Ureter (tissue), 1 donor: ENCODE data around the gene ZC3H12A. TPM values are rescaled to one million over a fixed set of nuclear protein-coding genes. Genes with fewer than 3 reads are reported as not detected.

ENCODE experiments used
- DNase-seq: peaks from one replicate; pipeline ENCODE4 v3.0.0-alpha.2; 2020; ENCODE audit warnings: low spot score
- total RNA-seq: library from RNA; stranded (reverse); gene quantifications from one replicate; pipeline ENCODE4 v1.2.4, GENCODE V29; 2023
- donor health status: DM: yes; HTN: yes; CAD: no.

Gene ZC3H12A
- 56.6 TPM for total RNA-seq

DNA sequence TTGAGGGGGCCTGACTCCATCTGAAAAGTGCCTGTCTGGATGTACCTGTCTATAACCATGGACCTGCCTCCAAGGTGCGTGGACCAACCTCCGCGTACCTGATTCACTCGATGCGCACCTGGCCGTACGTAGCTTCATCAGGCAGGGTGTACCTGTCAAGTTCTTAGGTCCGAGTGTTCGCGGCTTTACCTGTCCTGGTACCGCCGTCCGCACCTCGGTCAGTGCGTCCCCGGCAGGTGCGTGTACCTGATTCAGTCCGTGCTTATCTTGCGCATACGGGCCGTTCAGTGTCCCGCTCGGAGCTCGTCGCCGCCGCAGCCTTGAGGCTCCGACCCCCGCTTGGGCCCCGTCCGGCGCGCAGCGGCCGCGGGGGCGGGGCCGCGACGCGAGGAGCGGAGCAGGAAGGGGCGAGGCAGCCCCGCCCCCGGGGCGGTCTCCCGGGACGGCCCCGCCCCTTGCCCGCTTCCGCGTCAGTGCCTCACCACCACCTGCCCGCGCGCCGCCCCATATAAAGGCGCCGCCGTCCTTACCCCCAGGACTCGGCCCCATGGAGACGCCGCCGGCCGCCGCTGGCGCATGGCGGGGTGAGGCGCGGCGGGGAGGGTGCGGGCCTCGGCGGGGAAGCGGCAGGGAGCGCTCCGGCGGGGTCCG lies at the start of gene ZC3H12A:
ZC3H12A (plus strand) TSS at position 535 of the 651 bp plus-strand sequence. CDS start 917 bp downstream, outside the sequence.
- DNase-seq, result peak; percentile 93

DNA sequence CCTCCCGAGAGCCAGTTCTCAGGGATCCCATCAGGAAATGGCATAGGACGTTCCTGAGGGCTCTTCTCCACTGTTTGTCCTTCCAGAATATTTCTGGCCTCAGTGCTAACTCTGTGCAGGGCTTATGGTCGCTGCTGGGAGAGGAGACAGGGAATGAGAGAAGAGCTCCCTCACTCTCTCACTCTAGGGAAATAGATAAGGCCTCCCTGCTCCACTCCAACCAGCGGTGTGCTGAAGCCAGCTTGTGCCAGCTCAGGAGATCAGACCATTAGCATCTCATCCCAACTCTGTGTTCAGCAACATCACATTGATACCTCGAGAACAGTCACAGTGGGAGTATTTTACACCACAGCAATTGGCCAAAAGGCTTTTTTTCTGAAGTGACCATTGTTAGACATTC lies 49.2 kb upstream of the ZC3H12A start:
- DNase-seq, result no peak

DNA sequence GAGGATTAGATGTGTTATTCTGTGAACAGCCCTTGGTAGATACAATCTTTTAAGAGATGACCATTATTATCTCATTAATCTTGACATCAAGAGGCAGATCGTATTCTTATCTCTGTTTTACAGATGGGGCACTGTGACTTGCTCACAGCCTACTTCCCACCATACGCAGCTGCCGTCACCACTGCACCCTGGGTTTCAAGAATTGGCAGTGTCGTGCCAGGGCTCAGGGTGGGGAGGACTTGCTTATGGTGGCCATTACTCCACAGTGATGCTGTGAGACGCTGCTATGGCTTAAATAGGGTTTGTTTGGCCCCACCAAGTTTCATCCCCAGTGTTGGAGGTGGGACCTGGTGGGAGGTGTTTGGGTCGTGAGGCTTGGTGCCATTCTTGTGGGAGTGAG lies 45.4 kb upstream of the ZC3H12A start:
- DNase-seq, result no peak

DNA sequence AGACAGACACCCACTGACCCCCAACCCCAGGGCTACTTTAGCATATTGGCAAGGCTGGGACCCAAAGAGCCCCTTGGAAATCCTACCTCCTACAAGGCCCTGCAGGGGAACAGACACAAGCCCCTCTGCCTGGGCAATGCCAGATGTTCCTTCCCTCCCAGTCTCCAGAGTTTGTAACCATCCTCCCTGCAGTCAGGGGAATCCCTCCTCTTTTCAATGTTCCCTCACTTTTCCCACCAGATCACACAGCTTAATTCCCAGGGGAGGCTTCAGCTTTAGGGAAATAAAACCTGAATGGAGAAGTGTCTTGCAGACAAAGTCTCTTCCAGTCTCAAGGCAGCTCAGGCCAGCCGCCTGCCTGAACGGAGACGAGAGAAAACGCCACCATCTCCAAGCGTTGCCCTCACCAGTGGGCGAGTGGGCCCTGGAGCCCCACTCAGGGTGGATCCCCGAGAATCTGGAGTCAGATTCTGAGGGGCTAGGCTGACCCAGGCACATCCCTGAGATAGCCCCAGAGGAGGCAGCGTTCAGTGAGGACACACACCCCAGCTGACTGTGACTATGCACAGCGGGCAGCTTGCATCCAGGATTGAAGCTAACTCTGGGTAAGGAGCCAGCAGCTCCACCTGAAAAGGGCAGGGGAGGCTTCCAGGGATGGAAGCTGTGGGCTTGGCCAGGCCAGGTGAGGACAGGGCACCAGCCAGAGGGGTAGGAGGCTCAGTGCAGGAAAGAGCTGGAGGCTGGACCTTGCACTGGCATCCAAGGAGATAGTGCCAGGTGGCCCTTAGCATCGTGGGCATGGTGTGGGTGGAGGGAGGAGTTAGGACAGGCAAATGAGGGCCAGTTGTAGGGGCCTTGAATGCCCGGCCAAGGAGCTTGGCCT lies 44.0 kb upstream of the ZC3H12A start:
- no peak for DNase-seq

DNA sequence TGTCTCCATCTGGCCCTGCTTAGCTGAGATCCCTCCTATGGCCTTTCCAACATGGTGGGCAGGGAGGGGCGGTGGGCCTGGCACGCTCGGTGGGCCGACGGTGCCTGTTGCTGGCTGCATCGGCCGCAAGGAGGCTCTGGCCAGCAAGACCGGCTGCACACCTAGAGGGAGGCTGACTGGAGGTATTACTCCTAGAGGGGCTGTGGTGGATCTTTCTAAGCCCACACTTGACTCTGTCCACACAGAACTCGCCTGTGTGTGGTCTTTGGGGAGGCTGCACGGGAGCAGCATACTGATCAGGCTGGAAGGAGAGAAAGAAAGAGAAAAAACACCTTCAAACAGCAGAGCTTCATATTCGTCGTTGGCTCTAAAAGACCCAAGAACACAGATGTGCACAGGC lies 41.7 kb upstream of the ZC3H12A start:
- no peak for DNase-seq

DNA sequence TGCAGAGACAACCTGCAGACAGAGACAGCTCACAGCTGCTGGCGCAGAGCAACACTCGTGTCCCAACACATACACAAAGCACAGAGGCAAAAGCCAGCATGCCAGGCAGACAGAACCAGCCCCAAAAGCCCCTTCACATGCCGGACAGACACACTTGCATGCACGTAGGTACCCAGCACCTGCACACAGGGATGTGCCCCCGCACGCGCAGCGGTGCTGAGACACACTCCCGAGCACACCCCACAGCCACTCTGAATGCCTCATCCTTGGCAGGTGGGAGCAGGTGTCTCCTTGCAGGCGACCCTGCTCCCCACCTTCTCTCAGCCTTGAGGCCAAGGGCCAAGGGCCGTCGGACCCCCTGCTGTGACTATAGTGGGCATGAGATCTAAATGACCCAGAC lies 41.2 kb upstream of the ZC3H12A start:
- no peak for DNase-seq

DNA sequence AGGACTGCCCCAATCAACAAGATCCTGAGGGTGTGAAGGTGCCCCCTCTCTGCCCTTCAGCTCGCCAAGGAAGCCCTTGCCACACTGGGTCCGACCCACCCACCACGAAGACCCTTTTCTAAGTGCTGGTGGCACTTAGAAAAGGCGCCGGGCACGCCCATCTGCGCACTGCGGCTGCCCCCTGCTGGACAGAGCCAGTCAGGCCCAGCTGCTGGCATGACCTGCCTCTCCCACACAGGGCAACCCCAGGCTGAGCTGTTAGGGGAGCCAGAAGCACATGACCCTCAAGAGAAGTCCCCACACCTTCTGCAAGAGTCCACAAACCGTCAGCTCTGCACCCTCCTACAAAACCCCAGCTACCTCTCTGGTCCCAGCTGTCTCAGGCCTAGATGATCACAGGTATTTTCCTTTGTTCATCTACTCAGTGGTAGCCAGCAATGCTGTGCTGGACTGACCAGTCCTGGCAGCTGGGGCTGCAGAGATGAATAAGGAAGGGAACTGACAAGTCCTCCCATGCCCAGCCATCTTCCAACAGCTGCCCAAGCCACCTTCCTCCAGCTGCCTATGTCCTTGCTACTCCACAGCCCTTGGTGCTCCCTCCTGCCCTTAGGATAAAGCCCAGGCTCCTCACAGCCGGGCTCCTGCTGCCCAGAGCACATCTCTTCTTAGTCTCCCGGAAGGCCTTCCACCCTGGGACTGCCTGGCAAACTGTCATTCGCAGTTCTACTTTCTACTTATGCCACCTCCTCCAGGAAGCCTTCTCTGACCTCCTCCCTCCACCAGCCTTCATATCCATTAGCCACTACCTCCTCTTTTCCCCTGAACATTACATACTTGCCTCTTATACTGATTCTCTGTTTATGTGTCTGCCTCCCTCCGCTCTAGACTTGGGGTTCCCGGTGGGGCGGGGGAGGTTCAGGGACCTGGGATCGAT lies 39.8 kb upstream of the ZC3H12A start:
- peak; percentile 70 for DNase-seq

DNA sequence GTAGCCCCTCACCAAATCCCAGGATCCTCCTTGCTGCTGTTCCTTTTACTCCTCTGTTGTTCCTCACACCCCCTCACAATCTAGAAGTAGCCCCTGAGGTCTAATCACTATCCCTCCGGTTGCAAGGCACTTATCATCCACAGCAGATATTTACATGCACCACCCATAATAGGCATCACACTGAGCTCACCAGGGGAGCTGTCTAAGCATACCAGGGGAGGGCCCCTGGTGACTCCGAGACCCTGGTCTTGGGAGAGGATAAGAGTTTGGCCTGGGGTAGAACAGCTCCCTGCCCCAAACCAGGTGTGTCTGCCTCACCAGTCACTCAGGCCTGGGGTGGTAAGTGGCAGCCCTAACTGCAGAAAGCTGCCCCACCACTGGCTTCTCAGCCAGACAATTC lies 37.3 kb upstream of the ZC3H12A start:
- DNase-seq, result no peak

DNA sequence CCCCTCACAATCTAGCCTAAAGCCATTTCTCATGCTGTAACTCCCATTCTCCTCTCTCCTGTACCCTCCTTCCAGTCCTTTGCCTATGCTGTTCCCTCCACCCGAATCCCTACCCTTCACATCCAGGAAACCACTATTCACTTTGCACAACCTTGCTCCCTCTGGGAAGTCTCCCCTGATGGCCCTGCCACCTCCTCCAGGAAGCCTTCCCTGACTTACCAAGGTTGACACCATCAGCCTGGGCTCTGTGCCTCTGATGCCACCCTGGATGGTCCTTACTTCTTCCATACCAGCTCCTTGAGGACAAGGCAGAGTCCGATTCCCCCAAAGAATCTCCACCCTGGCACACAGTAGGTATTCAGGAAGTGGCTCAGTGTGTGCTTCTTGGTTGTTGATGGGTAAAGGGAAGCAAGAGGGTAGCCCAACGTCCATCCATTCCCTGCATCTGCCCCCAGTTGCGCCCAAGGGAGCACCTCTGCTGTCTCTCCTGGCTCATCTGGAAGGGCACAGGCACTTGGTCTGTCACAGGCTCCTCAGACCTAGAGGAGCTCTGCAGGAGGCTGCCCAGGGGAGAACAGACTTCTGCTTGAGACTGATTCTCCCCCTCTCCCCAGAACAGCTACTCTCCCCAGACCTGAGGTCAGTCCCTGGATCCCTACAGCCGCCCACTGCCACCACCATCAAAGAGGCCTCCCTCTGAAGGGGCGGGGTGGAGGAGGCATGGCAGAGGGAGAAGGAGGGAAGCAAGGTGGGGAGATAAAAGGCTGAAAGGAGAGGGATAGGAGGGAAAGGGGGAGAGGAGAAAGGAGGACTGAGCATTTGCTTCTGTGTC lies 36.1 kb upstream of the ZC3H12A start:
- DNase-seq, result no peak

DNA sequence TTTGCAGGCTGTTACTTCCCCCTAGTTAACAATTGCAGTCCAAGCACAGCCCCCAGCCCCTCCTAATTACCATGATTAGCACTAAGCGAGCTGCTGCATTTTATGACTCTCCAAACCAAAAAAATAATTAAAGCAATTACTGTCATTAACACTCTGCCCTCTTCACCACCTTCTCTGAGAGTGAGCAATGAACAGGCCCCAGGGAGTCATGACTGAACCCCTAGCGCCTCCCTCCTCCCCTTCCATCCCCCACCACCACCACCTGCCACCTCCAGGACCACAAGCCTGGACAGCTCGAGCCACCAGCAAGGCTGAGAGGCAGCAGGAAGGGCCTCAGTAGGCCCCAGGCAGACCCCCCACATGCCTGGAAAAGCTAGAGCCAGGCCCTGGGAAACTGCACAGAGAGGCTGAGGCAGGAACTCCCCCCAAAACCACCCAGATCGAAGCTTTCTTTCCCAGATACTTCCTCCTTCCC lies 35.5 kb upstream of the ZC3H12A start:
- DNase-seq, result no peak

DNA sequence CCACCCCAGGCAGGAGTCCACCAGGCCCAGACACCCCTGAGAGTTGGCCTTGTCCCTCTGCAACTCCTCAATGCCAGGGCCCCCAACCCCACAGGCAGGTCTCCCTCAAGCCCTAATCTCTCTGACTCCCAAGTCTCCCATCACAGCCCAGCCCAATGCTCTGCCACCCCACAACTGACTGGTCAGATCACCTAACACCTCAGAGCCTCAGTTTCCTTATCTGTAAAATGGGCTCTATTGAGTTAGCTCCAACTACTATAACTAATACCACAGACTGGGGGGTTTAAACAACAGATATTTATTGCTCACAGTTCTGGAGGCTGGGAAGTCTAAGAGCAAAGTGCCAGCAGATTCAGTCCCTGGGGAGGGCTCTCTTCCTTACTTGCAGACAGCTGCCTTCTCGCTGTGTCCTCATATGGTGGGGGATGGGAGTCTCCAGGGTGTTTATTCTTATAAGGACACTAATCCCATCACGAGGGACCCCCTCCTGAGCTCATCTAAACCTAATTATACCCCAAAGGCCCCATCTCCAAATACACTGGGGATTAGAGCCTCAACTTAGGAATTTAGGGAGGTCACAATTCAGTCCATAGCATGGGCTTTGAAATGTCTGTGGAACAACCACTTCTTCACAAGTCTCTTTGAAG lies 34.9 kb upstream of the ZC3H12A start:
- DNase-seq, result no peak

DNA sequence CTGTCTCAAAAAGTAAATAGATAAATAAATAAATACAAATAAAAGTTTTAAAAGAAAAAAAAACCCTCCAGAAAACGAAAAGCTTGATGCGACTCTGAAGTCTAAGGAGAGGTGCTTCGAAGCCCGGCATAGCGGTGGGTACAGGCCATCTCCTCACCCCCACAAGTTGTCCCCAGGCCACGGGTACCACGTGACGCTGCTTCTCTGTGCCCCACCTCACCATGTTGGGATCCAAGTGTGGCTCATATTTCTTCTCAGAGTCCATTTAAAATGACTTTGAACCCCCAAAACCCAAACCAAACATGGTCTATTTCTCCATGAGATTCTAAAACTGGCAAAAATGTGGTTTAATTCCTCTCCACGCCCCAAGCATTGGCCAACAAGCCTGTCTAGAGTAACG lies 32.9 kb upstream of the ZC3H12A start:
- no peak for DNase-seq

DNA sequence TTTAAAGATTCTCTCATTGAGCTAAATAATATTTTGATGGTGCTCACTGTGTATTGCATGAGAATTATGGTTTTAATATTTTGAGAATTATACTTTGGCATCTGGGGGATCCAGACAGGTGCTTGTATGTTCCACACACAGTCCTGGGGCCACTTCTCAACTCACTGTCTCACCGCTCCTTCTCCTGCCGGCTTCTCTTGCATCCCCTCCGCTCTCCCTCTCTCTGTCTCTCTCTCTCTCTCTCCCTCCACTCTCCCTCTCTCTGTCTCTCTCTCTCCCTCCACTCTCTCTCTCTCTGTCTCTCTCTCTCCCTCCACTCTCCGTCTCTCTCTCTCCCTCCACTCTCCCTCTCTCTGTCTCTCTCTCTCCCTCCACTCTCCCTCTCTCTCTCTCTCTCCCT lies 32.2 kb upstream of the ZC3H12A start:
- no peak for DNase-seq

DNA sequence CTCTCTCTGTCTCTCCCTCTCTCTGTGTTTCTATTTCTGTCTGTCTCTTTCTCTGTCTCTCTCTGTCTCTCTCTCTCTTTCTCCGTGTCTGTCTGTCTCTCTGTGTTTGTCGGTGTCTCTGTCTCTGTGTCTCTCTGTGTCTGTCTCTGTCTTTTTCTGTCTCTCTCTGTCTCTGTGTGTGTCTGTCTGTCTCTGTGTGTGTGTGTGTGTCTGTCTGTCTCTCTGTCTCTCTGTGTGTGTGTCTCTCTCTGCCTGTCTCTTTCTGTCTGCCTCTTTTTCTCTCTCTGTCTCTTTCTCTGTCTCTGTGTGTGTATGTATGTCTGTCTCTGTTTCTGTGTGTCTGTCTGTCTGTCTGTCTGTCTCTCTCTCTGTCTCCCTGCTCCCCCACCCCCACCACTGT lies 31.7 kb upstream of the ZC3H12A start:
- DNase-seq, result no peak

DNA sequence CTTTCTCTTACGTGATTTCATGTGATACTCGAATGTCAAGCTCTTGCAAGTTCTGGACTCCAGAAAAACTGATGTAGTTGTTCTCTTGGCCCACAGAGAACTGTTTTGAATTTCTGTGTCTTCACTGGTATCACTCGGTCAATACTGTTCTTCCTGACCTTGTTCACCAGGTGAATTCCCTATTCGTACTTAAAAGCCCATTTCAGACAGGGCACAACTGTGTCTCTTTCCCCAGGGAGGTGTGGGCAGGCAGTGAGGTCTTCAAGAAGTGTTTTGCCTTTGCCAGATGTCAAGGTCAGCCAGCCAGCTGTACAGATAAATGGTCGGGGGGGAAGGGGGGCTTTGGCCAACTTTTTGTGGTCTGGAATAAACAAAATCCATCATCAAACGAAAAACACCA lies 27.5 kb upstream of the ZC3H12A start:
- DNase-seq, result no peak

DNA sequence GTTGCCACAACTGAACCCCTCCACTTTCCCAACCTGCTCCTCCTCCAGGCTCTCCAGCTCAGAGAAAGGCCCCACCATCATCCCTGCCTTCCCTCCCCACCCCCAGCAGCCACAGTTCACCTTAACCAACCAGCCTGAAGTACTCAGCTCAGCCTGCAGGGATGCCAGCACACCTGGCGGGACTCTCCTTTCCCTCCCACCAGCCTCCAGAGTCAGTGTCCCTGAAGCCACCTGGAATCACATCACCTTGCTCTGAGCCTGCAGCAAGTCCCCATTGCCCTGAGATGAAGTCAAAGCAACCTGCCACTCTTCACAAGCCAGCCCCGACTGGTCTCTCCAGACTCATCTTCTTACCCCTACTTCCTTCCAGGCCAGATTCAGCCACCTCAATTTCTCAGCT lies 26.2 kb upstream of the ZC3H12A start:
- DNase-seq, result no peak

DNA sequence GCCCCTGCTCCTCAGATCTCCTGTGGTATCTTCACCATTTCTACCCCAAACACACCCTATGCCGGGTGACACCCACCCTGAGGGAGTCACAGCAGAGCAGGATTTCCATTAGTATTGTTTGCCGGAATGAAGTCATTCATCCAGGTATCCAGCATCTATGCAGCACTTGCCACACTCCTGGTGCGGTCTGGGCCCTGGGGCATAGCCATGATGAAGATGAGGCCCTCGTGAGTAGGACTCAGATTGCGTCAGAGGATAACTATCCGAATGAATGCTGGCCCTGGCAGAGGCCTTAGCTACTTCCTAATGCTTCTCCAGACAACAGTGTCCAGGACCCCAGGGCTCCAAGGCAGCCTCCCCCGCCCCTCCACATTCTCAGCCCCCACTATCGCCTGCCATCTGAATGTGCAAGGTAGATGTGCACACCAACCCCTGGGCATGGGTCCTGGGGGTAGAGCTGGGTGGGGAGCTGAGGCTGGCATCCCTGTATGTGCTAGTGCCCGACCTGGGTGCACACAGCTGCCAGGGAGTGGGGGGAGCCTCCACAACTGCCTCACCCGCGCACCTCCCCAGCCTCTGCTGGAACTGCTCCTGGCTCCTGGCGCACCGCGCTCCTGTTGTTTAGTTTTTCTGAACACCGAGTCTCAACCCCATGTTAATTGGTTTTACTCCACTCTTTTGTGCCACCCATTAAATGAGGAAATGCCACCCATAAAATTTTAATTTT lies 25.5 kb upstream of the ZC3H12A start:
- no peak for DNase-seq

DNA sequence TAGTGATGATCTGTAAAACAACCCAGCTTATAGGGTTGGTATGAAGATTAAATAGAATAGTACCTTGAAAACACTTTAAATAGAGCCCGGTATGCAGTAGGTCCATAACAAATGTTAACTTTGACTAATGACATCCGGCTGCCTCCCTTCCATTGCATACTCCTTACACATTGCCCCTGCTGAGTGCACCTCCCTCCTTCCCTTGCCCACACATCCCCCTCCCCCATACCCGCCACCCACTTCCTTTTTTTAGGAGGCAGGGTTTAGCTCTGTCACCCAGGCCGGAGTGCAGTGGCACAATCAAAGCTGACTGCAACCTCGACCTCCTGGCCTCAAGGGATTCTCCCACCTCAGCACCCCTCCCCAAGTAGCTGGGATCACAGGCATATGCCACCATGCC lies 24.4 kb upstream of the ZC3H12A start:
- DNase-seq, result no peak

DNA sequence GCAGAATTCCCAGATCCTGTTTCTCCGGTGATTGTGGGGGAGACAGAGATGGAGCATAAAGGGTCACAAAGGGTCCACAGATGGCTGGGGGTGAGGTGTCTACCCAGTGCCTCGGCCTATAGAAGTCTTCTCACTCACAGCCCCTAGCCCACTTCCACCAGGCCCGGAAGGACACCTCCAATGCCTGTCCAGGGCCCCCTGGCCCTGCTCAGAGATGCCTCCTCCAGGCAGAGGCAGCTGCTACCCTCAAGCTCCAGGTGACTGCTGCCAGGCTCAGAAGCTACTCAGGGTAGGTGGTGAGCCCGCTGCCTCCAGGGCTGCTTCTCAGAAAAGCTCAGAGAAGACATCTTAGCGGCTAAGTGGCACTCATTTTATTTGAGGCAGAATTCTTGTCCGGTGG lies 22.0 kb upstream of the ZC3H12A start:
- no peak for DNase-seq

DNA sequence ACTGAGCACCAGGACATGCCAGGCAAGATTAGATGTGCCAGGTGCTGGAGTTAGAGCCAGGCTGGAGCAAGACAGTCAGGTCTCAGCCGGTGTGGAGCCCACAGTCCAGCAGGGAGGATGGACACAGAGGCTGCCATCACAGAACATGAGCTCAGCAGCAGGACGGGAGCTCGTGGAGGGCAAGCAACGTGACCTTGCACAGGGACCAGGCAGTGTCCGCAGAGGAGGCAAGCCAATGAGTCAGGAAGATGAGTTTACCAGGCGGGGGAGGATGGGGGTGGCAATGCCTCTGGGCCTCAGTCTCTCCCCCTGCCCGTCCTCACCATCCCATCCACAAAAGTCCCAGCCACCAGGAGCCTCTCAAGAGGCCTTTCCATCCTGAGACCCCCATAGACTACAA lies 20.7 kb upstream of the ZC3H12A start:
- DNase-seq, result no peak
